GM23338 (cell line): Measurements from ENCODE around the gene SLC22A14. TPM values are rescaled to one million over a fixed set of nuclear protein-coding genes. Genes with fewer than 3 reads are reported as not detected.

ENCODE experiments used
- ATAC-seq: fragments of 200-7000 bp; cut with Tn5 transposase; 3 replicates; pipeline ENCODE4 v1.9.1; 2020
- DNase-seq: peaks from one replicate; pipeline ENCODE4 v3.0.0-alpha.2; 2015; ENCODE audit warnings: low spot score
- H2AFZ ChIP-seq: fragments of 200-600 bp; sonication (generic); 2 replicates; pipeline ENCODE4 v1.8.0; 2016; ENCODE audit warnings: antibody characterized with exemption, mild to moderate bottlenecking, moderate library complexity
- H3F3A ChIP-seq: fragments of 200-600 bp; sonication (generic); replicated peaks from 2 replicates; pipeline ENCODE4 v1.8.0; 2017; ENCODE audit warnings: antibody characterized with exemption, mixed run types, low read depth
- H3K27ac ChIP-seq: fragments of 200-600 bp; sonication (generic); 2 replicates; pipeline ENCODE4 v1.6.1; 2016; ENCODE audit warnings: low read depth
- H3K27me3 ChIP-seq: fragments of 200-600 bp; sonication (generic); 2 replicates; pipeline ENCODE4 v1.8.0; 2016; ENCODE audit warnings: mild to moderate bottlenecking, mixed run types, moderate library complexity; ENCODE audit not compliant: insufficient read depth
- H3K36me3 ChIP-seq: fragments of 200-600 bp; sonication (generic); 2 replicates; pipeline ENCODE4 v1.8.0; 2016; ENCODE audit warnings: mild to moderate bottlenecking; ENCODE audit not compliant: insufficient read depth
- H3K4me1 ChIP-seq: fragments of 200-600 bp; sonication (generic); 2 replicates; pipeline ENCODE4 v1.8.0; 2016; ENCODE audit warnings: mild to moderate bottlenecking, moderate library complexity; ENCODE audit not compliant: insufficient read depth
- H3K4me2 ChIP-seq: fragments of 200-600 bp; sonication (generic); 2 replicates; pipeline ENCODE4 v1.7.1; 2017; ENCODE audit warnings: mixed run types
- H3K4me3 ChIP-seq: fragments of 200-600 bp; sonication (generic); 2 replicates; pipeline ENCODE4 v1.6.1; 2016; ENCODE audit warnings: mixed run types
- H3K79me2 ChIP-seq: fragments of 200-600 bp; sonication (generic); replicated peaks from 2 replicates; pipeline ENCODE4 v1.8.0; 2017; ENCODE audit warnings: mild to moderate bottlenecking; ENCODE audit not compliant: insufficient read depth
- H3K9me2 ChIP-seq: fragments of 200-600 bp; sonication (generic); 2 replicates; pipeline ENCODE4 v1.8.0; 2017; ENCODE audit not compliant: insufficient read depth
- H4K20me1 ChIP-seq: fragments of 200-600 bp; sonication (generic); replicated peaks from 2 replicates; pipeline ENCODE4 v1.8.0; 2017; ENCODE audit warnings: mild to moderate bottlenecking; ENCODE audit not compliant: insufficient read depth
- H3K27ac Mint-ChIP-seq: 2 replicates; pipeline ENCODE4 v1.8.0; 2020; ENCODE audit warnings: inconsistent platforms, mild to moderate bottlenecking, moderate library complexity, mixed read lengths
- H3K27me3 Mint-ChIP-seq: 3 replicates; pipeline ENCODE4 v1.8.0; 2022; ENCODE audit warnings: low read depth, mild to moderate bottlenecking, moderate library complexity, mixed read lengths, inconsistent platforms; ENCODE audit not compliant: insufficient read depth, poor library complexity
- H3K36me3 Mint-ChIP-seq: 3 replicates; pipeline ENCODE4 v1.8.0; 2021; ENCODE audit warnings: low read depth, mild to moderate bottlenecking, inconsistent platforms, moderate library complexity, mixed read lengths
- H3K4me1 Mint-ChIP-seq: 3 replicates; pipeline ENCODE4 v1.8.0; 2020; ENCODE audit warnings: mild to moderate bottlenecking, inconsistent platforms, mixed read lengths
- H3K4me3 Mint-ChIP-seq: 3 replicates; pipeline ENCODE4 v1.8.0; 2021; ENCODE audit warnings: moderate library complexity, mild to moderate bottlenecking, inconsistent platforms, mixed read lengths
- H3K9me3 Mint-ChIP-seq: 3 replicates; pipeline ENCODE4 v1.8.0; 2020; ENCODE audit warnings: moderate library complexity, mild to moderate bottlenecking, inconsistent platforms, mixed read lengths
- EZH2phosphoT487 ChIP-seq: fragments of 200-600 bp; sonication (generic); IDR thresholded peaks from one replicate; pipeline ENCODE4 v1.8.1; 2018; ENCODE audit warnings: antibody characterized with exemption; ENCODE audit not compliant: unreplicated experiment
- JUNB ChIP-seq: IDR thresholded peaks from one replicate; pipeline ENCODE4 v1.6.1; 2016; ENCODE audit warnings: antibody characterized with exemption; ENCODE audit not compliant: unreplicated experiment
- ZNF114 ChIP-seq: fragments of 250-450 bp; sonication (Bioruptor Pico); IDR thresholded peaks from 2 replicates; pipeline ENCODE4 v1.5.0; 2020; ENCODE audit warnings: mild to moderate bottlenecking, moderate library complexity
- ZNF462 ChIP-seq: fragments of 250-450 bp; sonication (Bioruptor Pico); IDR thresholded peaks from 2 replicates; pipeline ENCODE4 v1.5.0; 2020; ENCODE audit warnings: mild to moderate bottlenecking, moderate library complexity
- polyA plus RNA-seq: library from polyadenylated mRNA; unstranded; fragments of >200 nt; fragmentation: Nextera tagmentation; extraction: Ambion mirVana; gene quantifications from 2 replicates; pipeline ENCODE4 v1.2.1, GENCODE V29; 2016
- total RNA-seq: library from RNA; depleted of rRNA; stranded (reverse); fragments of >200 nt; shearing (Covaris generic); gene quantifications from 2 replicates; pipeline ENCODE4 v1.2.3, GENCODE V29; 2014
- TF ChIP-seq, protein P1 (sequence below), 2 experiments: fragments of 200-600 bp in 1 of 2; sonication (generic) in 1 of 2; conservative IDR thresholded peaks; 2 replicates each; pipeline versions ENCODE4 v1.5.1 to v1.6.1; 2016 to 2017; ENCODE audit warnings: antibody characterized with exemption in 2 of 2, low read depth in 2 of 2, mild to moderate bottlenecking in 2 of 2, moderate library complexity in 1 of 2
- TF ChIP-seq, protein P2 (sequence below): IDR thresholded peaks from one replicate; pipeline ENCODE4 v1.6.1; 2018; ENCODE audit warnings: antibody characterized with exemption; ENCODE audit not compliant: unreplicated experiment

Gene SLC22A14
- total and polyA plus RNA-seq, 2 experiments from 2014 or later, result not detected

- Mint-ChIP-seq H3K27ac (no peak overlapping the region), H3K27me3 (peaks cover 4% of the 10 kb centered on the region), H3K9me3 (no peaks in the 10 kb centered on the region), H3K4me3 (no peak overlapping the region), H3K4me1 (peaks cover 3% of the 10 kb centered on the region; the same call in 2 of the 3 replicates), H3K36me3 (no peaks in the 10 kb centered on the region)
- no peak overlapping the region for H2AFZ ChIP-seq
- no peaks in the 10 kb centered on the region for H4K20me1 ChIP-seq
- H3K36me3 ChIP-seq, result no peaks in the 10 kb centered on the region
- ATAC-seq, result peak; percentile 65
- no peak overlapping the region for H3K27ac ChIP-seq
- no peak overlapping the region for H3K4me2 ChIP-seq
- no peaks in the 10 kb centered on the region for H3K27me3 ChIP-seq
- no peak overlapping the region for H3K4me3 ChIP-seq
- TF ChIP-seq ZNF114 (CRISPR knock-in tag) (no peak), EZH2phosphoT487 (no peak)
- TF ChIP-seq, protein P1, sequence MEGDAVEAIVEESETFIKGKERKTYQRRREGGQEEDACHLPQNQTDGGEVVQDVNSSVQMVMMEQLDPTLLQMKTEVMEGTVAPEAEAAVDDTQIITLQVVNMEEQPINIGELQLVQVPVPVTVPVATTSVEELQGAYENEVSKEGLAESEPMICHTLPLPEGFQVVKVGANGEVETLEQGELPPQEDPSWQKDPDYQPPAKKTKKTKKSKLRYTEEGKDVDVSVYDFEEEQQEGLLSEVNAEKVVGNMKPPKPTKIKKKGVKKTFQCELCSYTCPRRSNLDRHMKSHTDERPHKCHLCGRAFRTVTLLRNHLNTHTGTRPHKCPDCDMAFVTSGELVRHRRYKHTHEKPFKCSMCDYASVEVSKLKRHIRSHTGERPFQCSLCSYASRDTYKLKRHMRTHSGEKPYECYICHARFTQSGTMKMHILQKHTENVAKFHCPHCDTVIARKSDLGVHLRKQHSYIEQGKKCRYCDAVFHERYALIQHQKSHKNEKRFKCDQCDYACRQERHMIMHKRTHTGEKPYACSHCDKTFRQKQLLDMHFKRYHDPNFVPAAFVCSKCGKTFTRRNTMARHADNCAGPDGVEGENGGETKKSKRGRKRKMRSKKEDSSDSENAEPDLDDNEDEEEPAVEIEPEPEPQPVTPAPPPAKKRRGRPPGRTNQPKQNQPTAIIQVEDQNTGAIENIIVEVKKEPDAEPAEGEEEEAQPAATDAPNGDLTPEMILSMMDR (conservative IDR thresholded peaks at IDR 0.05; ENCODE audit: low read depth in 2 of 2), result peak; percentile 14 to 67; a peak in 3 of 4 replicates
- H3K9me2 ChIP-seq, result peaks cover 3% of the 10 kb centered on the region; the same call in 1 of the 2 replicates
- H3K79me2 ChIP-seq, result no peaks in the 10 kb centered on the region
- H3F3A ChIP-seq, result no peaks in the 10 kb centered on the region
- DNase-seq, result peak; percentile 28
- no peaks in the 10 kb centered on the region for H3K4me1 ChIP-seq
These were observed 16.0 kb downstream of the SLC22A14 start for GRCh38 chr3:38297947-38298711.

DNA sequence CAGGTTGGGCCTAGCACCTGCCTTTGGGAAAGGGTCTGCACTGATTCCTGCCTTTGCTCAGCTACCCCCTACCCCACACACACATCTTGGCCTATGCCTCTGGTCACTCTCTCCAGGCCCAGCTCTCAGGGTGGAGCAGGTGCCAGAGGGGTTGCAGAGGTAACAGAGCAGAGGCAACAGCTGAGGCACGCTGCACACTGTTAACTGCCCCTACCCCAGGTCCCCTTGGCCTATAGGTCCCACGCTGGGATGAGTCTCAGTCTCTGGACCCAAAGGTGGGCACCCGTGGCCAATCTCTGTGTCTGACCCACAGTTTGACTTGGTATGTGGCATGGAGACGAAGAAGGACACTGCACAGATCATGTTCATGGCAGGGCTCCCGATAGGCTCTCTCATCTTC lies 24.8 kb downstream of the SLC22A14 start:
- no peak for ATAC-seq
- no peak overlapping the region for H3K27ac Mint-ChIP-seq
- H3K9me3 Mint-ChIP-seq, result no peaks in the 10 kb centered on the region; the same call in 1 of the 3 replicates
- H3F3A ChIP-seq, result no peaks in the 10 kb centered on the region
- H3K9me2 ChIP-seq, result no peaks in the 10 kb centered on the region
- no peaks in the 10 kb centered on the region for H3K36me3 Mint-ChIP-seq
- H3K36me3 ChIP-seq, result no peaks in the 10 kb centered on the region
- no peaks in the 10 kb centered on the region for H3K4me1 Mint-ChIP-seq
- H3K4me3 Mint-ChIP-seq, result no peak overlapping the region
- no peaks in the 10 kb centered on the region for H3K4me1 ChIP-seq
- no peaks in the 10 kb centered on the region for H3K27me3 ChIP-seq
- no peak for DNase-seq
- H3K79me2 ChIP-seq, result no peaks in the 10 kb centered on the region
- H3K27ac ChIP-seq, result no peak overlapping the region
- H2AFZ ChIP-seq, result no peak overlapping the region
- no peaks in the 10 kb centered on the region; the same call in 1 of the 2 replicates for H4K20me1 ChIP-seq
- H3K4me2 ChIP-seq, result no peak overlapping the region
- no peak overlapping the region for H3K4me3 ChIP-seq
- no peaks in the 10 kb centered on the region for H3K27me3 Mint-ChIP-seq
- TF ChIP-seq, protein P2, sequence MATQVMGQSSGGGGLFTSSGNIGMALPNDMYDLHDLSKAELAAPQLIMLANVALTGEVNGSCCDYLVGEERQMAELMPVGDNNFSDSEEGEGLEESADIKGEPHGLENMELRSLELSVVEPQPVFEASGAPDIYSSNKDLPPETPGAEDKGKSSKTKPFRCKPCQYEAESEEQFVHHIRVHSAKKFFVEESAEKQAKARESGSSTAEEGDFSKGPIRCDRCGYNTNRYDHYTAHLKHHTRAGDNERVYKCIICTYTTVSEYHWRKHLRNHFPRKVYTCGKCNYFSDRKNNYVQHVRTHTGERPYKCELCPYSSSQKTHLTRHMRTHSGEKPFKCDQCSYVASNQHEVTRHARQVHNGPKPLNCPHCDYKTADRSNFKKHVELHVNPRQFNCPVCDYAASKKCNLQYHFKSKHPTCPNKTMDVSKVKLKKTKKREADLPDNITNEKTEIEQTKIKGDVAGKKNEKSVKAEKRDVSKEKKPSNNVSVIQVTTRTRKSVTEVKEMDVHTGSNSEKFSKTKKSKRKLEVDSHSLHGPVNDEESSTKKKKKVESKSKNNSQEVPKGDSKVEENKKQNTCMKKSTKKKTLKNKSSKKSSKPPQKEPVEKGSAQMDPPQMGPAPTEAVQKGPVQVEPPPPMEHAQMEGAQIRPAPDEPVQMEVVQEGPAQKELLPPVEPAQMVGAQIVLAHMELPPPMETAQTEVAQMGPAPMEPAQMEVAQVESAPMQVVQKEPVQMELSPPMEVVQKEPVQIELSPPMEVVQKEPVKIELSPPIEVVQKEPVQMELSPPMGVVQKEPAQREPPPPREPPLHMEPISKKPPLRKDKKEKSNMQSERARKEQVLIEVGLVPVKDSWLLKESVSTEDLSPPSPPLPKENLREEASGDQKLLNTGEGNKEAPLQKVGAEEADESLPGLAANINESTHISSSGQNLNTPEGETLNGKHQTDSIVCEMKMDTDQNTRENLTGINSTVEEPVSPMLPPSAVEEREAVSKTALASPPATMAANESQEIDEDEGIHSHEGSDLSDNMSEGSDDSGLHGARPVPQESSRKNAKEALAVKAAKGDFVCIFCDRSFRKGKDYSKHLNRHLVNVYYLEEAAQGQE, result no peak
- TF ChIP-seq JUNB (no peak), ZNF462 (CRISPR knock-in tag) (no peak)
- TF ChIP-seq, protein P1 (conservative IDR thresholded peaks at IDR 0.05; ENCODE audit: low read depth in 2 of 2), result no peak
